GM12878 (cell line): ENCODE measurements around the gene CASP10. TPM values are rescaled to one million over a fixed set of nuclear protein-coding genes. Genes with fewer than 3 reads are reported as not detected.

Source experiments
- EED ChIP-seq: sonication (generic); IDR thresholded peaks from 2 replicates; pipeline ENCODE4 v1.6.1; 2016; ENCODE audit warnings: antibody characterized with exemption, low read depth
- EP300 ChIP-seq, 2 experiments: fragments of 150-350 bp in 1 of 2; IDR thresholded peaks; 2 replicates each; pipeline ENCODE4 v1.6.1; 2011 to 2012; ENCODE audit warnings: low read depth in 2 of 2, low read length in 2 of 2, borderline replicate concordance in 1 of 2, improper control_type of control experiment in 1 of 2, inconsistent platforms in 1 of 2; ENCODE audit not compliant: control insufficient read depth in 1 of 2
- ETV6 ChIP-seq, 2 experiments: fragments of 450-650 bp in 1 of 2; IDR thresholded peaks in 1 of 2; conservative IDR thresholded peaks in 1 of 2; 2 replicates each; pipeline ENCODE4 v1.6.1; 2014; ENCODE audit warnings: antibody characterized with exemption in 1 of 2, borderline replicate concordance in 1 of 2, low read depth in 1 of 2, mild to moderate bottlenecking in 1 of 2, moderate library complexity in 1 of 2
- IKZF2 ChIP-seq, 2 experiments: fragments of 450-650 bp; IDR thresholded peaks; 2 replicates each; pipeline ENCODE4 v1.6.1; 2017; ENCODE audit warnings: mild to moderate bottlenecking in 2 of 2, moderate library complexity in 2 of 2
- MTA2 ChIP-seq: fragments of 450-650 bp; IDR thresholded peaks from 2 replicates; pipeline ENCODE4 v1.6.1; 2016; ENCODE audit warnings: low read depth, mild to moderate bottlenecking, moderate library complexity
- MXI1 ChIP-seq: fragments of 150-350 bp; IDR thresholded peaks from 2 replicates; pipeline ENCODE4 v1.6.1; 2011; ENCODE audit warnings: low read depth, mild to moderate bottlenecking, inconsistent platforms, low read length, improper control_type of control experiment
- PAX5 ChIP-seq: IDR thresholded peaks from 2 replicates; pipeline ENCODE4 v1.6.1; 2011; ENCODE audit warnings: low read depth, low read length, borderline replicate concordance
- POLR2AphosphoS2 ChIP-seq: IDR thresholded peaks from 2 replicates; pipeline ENCODE4 v1.6.1; 2011; ENCODE audit warnings: low read depth, mild to moderate bottlenecking, low read length, improper control_type of control experiment, moderate library complexity
- POLR2AphosphoS5 ChIP-seq: IDR thresholded peaks from 2 replicates; pipeline ENCODE4 v1.6.1; 2011; ENCODE audit warnings: mild to moderate bottlenecking, low read length, inconsistent platforms
- RB1 ChIP-seq: fragments of 450-650 bp; formaldehyde crosslinking; IDR thresholded peaks from 2 replicates; pipeline ENCODE4 v1.6.1; 2017; ENCODE audit warnings: mild to moderate bottlenecking, borderline replicate concordance
- RUNX3 ChIP-seq: IDR thresholded peaks from 2 replicates; pipeline ENCODE4 v1.6.1; 2012; ENCODE audit warnings: low read length, inconsistent platforms
- SPI1 ChIP-seq: IDR thresholded peaks from 2 replicates; pipeline ENCODE4 v1.6.1; 2011; ENCODE audit warnings: low read depth, mild to moderate bottlenecking, low read length, moderate library complexity, borderline replicate concordance; ENCODE audit not compliant: insufficient read depth
- TCF3 ChIP-seq: IDR thresholded peaks from 2 replicates; pipeline ENCODE4 v1.6.1; 2012; ENCODE audit warnings: low read depth, mild to moderate bottlenecking, low read length, borderline replicate concordance; ENCODE audit not compliant: insufficient read depth
- ZNF622 ChIP-seq: fragments of 450-650 bp; IDR thresholded peaks from 2 replicates; pipeline ENCODE4 v1.6.1; 2017; ENCODE audit warnings: mild to moderate bottlenecking, inconsistent platforms
- polyA plus RNA-seq, 11 experiments: library from polyadenylated mRNA; depleted of rRNA in 4 of 11; unstranded in 6 of 11; stranded (reverse) in 5 of 11; fragments of >200 nt; fragmentation: Nextera tagmentation in 4 of 11; fragmentation: Illumina TruSeq in 1 of 11; extraction: Ambion mirVana in 4 of 11; extraction: Trizol in 1 of 11; gene quantifications; 1 replicate in 1 of 11; 2 replicates in 10 of 11; pipeline versions ENCODE4 v1.2.1 to v1.2.3, GENCODE V29; 2011 to 2016; ENCODE audit warnings: inconsistent platforms in 2 of 11, missing spikeins in 2 of 11, low read depth in 1 of 11
- total RNA-seq, 4 experiments: library from RNA; depleted of rRNA in 3 of 4; stranded (reverse); fragments of >200 nt in 3 of 4; fragmentation: Illumina TruSeq in 1 of 4; extraction: Trizol in 1 of 4; gene quantifications; 2 replicates each; pipeline versions ENCODE4 v1.2.1 to v1.2.3, GENCODE V29; 2013 to 2021
- TF ChIP-seq, protein P1 (sequence below): fragments of 450-650 bp; formaldehyde crosslinking; IDR thresholded peaks from 2 replicates; pipeline ENCODE4 v1.4.0; 2022; ENCODE audit warnings: mild to moderate bottlenecking, moderate library complexity
- TF ChIP-seq, protein P2 (sequence below): IDR thresholded peaks from 2 replicates; pipeline ENCODE4 v1.6.1; 2011; ENCODE audit warnings: low read depth, low read length, improper control_type of control experiment, borderline replicate concordance
- TF ChIP-seq, protein P3 (sequence below): IDR thresholded peaks from 2 replicates; pipeline ENCODE4 v1.6.1; 2011; ENCODE audit warnings: low read depth, mild to moderate bottlenecking, low read length, moderate library complexity, borderline replicate concordance; ENCODE audit errors: extremely low read depth
- TF ChIP-seq, protein P4 (sequence below): IDR thresholded peaks from 2 replicates; pipeline ENCODE4 v1.6.1; 2012; ENCODE audit warnings: low read depth, low read length, improper control_type of control experiment
- TF ChIP-seq, protein P5 (sequence below): fragments of 450-650 bp; IDR thresholded peaks from 2 replicates; pipeline ENCODE4 v1.6.1; 2016; ENCODE audit warnings: mild to moderate bottlenecking

CASP10 gene
- total and polyA plus RNA-seq, 10 of the 15 experiments (the other 5 are each of a cell fraction or from before 2014, with no cell fraction given) = 7.2 to 14.1 (median 10.8) TPM

DNA sequence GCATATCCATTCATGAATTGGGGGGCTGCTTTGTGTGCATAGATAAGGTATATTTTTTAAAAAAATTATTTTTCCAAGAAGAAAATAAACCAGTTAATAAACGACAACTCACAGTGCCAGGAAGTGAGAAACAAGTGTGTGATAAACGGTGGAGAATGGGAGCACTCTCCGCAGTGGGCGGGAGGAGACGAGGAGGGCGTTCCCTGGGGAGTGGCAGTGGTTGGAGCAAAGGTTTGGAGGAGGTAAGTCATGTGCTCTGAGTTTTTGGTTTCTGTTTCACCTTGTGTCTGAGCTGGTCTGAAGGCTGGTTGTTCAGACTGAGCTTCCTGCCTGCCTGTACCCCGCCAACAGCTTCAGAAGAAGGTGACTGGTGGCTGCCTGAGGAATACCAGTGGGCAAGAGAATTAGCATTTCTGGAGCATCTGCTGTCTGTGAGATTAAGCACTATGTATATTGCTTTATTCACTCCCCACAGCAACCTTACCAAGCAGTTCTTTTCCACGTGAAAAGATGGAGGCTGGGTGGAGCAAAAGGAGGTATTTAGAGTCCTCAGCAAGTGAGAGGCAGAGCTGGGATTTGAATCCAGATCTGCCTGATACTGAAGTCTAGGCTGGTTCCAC is 50.4 kb downstream of the CASP10 start (continued):
- TF ChIP-seq, protein P1, sequence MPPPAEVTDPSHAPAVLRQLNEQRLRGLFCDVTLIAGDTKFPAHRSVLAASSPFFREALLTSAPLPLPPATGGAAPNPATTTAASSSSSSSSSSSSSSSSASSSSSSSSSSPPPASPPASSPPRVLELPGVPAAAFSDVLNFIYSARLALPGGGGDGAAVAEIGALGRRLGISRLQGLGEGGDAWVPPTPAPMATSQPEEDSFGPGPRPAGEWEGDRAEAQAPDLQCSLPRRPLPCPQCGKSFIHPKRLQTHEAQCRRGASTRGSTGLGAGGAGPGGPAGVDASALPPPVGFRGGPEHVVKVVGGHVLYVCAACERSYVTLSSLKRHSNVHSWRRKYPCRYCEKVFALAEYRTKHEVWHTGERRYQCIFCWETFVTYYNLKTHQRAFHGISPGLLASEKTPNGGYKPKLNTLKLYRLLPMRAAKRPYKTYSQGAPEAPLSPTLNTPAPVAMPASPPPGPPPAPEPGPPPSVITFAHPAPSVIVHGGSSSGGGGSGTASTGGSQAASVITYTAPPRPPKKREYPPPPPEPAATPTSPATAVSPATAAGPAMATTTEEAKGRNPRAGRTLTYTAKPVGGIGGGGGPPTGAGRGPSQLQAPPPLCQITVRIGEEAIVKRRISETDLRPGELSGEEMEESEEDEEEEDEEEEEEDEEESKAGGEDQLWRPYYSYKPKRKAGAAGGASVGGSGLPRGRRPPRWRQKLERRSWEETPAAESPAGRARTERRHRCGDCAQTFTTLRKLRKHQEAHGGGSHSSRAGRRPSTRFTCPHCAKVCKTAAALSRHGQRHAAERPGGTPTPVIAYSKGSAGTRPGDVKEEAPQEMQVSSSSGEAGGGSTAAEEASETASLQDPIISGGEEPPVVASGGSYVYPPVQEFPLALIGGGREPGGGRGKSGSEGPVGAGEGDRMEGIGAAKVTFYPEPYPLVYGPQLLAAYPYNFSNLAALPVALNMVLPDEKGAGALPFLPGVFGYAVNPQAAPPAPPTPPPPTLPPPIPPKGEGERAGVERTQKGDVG (CRISPR knock-in tag) = no peak
- peak; percentile 86 for TF ChIP-seq MXI1
- TF ChIP-seq, protein P2, sequence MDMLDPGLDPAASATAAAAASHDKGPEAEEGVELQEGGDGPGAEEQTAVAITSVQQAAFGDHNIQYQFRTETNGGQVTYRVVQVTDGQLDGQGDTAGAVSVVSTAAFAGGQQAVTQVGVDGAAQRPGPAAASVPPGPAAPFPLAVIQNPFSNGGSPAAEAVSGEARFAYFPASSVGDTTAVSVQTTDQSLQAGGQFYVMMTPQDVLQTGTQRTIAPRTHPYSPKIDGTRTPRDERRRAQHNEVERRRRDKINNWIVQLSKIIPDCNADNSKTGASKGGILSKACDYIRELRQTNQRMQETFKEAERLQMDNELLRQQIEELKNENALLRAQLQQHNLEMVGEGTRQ = peak; percentile 57
- peak; percentile 91 for TF ChIP-seq POLR2AphosphoS5
- TF ChIP-seq ZNF622 = no peak
- no peak for TF ChIP-seq TCF3
- peak; percentile 41; the same call in 1 of the 2 replicates for TF ChIP-seq EED
- TF ChIP-seq POLR2AphosphoS2 = peak; percentile 82
- peak; percentile 59; the same call in 1 of the 2 replicates for TF ChIP-seq RUNX3
- TF ChIP-seq MTA2 = 0 out of 2 replicates have a peak, but pooled peaks have one; percentile 19
- TF ChIP-seq, protein P3, sequence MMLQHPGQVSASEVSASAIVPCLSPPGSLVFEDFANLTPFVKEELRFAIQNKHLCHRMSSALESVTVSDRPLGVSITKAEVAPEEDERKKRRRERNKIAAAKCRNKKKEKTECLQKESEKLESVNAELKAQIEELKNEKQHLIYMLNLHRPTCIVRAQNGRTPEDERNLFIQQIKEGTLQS = no peak
- 0 out of 4 replicates have a peak, but pooled peaks of 1 of the 2 experiments have one; percentile 20 for TF ChIP-seq EP300 (IDR thresholded peaks at IDR 0.05; ENCODE audit: borderline replicate concordance in 1 of 2, control insufficient read depth in 1 of 2, low read depth in 2 of 2, low read length in 2 of 2)
- 0 out of 2 replicates have a peak, but pooled peaks have one; percentile 16 for TF ChIP-seq PAX5
- no peak; the same call in 1 of the 2 replicates for TF ChIP-seq RB1
- 0 out of 2 replicates have a peak, but pooled peaks have one; percentile 1 for TF ChIP-seq SPI1
- TF ChIP-seq, protein P4, sequence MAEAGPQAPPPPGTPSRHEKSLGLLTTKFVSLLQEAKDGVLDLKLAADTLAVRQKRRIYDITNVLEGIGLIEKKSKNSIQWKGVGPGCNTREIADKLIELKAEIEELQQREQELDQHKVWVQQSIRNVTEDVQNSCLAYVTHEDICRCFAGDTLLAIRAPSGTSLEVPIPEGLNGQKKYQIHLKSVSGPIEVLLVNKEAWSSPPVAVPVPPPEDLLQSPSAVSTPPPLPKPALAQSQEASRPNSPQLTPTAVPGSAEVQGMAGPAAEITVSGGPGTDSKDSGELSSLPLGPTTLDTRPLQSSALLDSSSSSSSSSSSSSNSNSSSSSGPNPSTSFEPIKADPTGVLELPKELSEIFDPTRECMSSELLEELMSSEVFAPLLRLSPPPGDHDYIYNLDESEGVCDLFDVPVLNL = no peak
- TF ChIP-seq ETV6 (conservative IDR thresholded peaks at IDR 0.05 in 1 of 2, IDR thresholded peaks at IDR 0.05 in 1 of 2; ENCODE audit: borderline replicate concordance in 1 of 2, low read depth in 1 of 2) = peak in 1 of 2 experiments; percentile 48; a peak in 1 of 4 replicates
- TF ChIP-seq IKZF2 (IDR thresholded peaks at IDR 0.05) = peak; percentile 78 to 83
- TF ChIP-seq, protein P5, sequence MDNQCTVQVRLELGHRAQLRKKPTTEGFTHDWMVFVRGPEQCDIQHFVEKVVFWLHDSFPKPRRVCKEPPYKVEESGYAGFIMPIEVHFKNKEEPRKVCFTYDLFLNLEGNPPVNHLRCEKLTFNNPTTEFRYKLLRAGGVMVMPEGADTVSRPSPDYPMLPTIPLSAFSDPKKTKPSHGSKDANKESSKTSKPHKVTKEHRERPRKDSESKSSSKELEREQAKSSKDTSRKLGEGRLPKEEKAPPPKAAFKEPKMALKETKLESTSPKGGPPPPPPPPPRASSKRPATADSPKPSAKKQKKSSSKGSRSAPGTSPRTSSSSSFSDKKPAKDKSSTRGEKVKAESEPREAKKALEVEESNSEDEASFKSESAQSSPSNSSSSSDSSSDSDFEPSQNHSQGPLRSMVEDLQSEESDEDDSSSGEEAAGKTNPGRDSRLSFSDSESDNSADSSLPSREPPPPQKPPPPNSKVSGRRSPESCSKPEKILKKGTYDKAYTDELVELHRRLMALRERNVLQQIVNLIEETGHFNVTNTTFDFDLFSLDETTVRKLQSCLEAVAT = peak; percentile 46; the same call in 1 of the 2 replicates
